Measurements from ENCODE around the gene CTBP1.
"Not testable (repeated sequence)": the region's sequence is repeated elsewhere in the genome, so short reads cannot be mapped to it uniquely, and the experiment has no call there.

- TF ChIP-seq POLR2A, POLR2AphosphoS5 (IDR thresholded peaks at IDR 0.05): not testable (repeated sequence)
These were observed 11.7 kb downstream of the CTBP1 start for GRCh38 chr4:1237261-1237660.
